ENCODE data around the gene NBEAL2. TPM values are rescaled to one million over a fixed set of nuclear protein-coding genes. Genes with fewer than 3 reads are reported as not detected.
A peak's percentile ranks its signal among the peaks of the same experiment; 100 is the strongest.

NBEAL2 gene
- 100 to 1,000 TPM; 176 to 519 (median 217) TPM for total RNA-seq

- 1% methylated on average over 46 to 66 of the region's 73 CpGs for WGBS, 2 donors
- intact Hi-C loops (cut with DNase I; ENCODE audit: low total_unique reads) = no loop called here
- H3K4me3 ChIP-seq (ENCODE audit: low read depth, poor library complexity, severe bottlenecking) = peak within 1 kb of the TSS; percentile 71
- DNase-seq (ENCODE audit: low spot score in 2 of 2) = peak; percentile 95 to 99
- no peak for TF ChIP-seq POLR2A (IDR thresholded peaks at IDR 0.05)
- no peak for TF ChIP-seq CTCF (IDR thresholded peaks at IDR 0.05)
Measured at GRCh38 chr3:46978985-46979944, at the start of gene NBEAL2. Gene NBEAL2, plus strand, starts transcription at chr3:46979666. Its CDS starts 196 bp downstream, at chr3:46979862.

- intact Hi-C loops (cut with DNase I; ENCODE audit: low total_unique reads) = no loop called here
- DNase-seq (ENCODE audit: low spot score in 2 of 2) = no peak
- H3K4me3 ChIP-seq (ENCODE audit: low read depth, poor library complexity, severe bottlenecking) = no peak overlapping the region
- TF ChIP-seq CTCF (IDR thresholded peaks at IDR 0.05) (no peak), POLR2A (IDR thresholded peaks at IDR 0.05) (no peak)
- 69 to 75% methylated on average over 9 of the region's 9 CpGs for WGBS, 2 donors
Measured at GRCh38 chr3:46930166-46930944, 49.1 kb upstream of the NBEAL2 start.

GRCh38 chr3:46930945-46931403 lies 48.5 kb upstream of the NBEAL2 start:
- 69 to 70% methylated on average over 3 of the region's 3 CpGs for WGBS, 2 donors
- no peak for TF ChIP-seq CTCF (IDR thresholded peaks at IDR 0.05)
- no peak for TF ChIP-seq POLR2A (IDR thresholded peaks at IDR 0.05)
- no peak for DNase-seq (ENCODE audit: low spot score in 2 of 2)
- H3K4me3 ChIP-seq (ENCODE audit: low read depth, poor library complexity, severe bottlenecking) = no peak overlapping the region
- intact Hi-C loops (cut with DNase I; ENCODE audit: low total_unique reads) = no loop called here

- no peak overlapping the region for H3K4me3 ChIP-seq (ENCODE audit: low read depth, poor library complexity, severe bottlenecking)
- no peak for TF ChIP-seq POLR2A (IDR thresholded peaks at IDR 0.05)
- TF ChIP-seq CTCF (IDR thresholded peaks at IDR 0.05) = no peak
- intact Hi-C loops (cut with DNase I; ENCODE audit: low total_unique reads) = no loop called here
- WGBS, 2 donors = 44 to 56% methylated on average over 6 of the region's 6 CpGs
- DNase-seq (ENCODE audit: low spot score in 2 of 2) = no peak
Measured at GRCh38 chr3:46931631-46932331, 47.7 kb upstream of the NBEAL2 start.

GRCh38 chr3:46932455-46933225 lies 46.8 kb upstream of the NBEAL2 start:
- 66 to 74% methylated on average over 7 of the region's 7 CpGs for WGBS, 2 donors
- no peak for DNase-seq (ENCODE audit: low spot score in 2 of 2)
- intact Hi-C loops (cut with DNase I; ENCODE audit: low total_unique reads) = no loop called here
- TF ChIP-seq CTCF (IDR thresholded peaks at IDR 0.05) (no peak), POLR2A (IDR thresholded peaks at IDR 0.05) (no peak)
- no peak overlapping the region for H3K4me3 ChIP-seq (ENCODE audit: low read depth, poor library complexity, severe bottlenecking)
